ENCODE measurements around the gene CERT1. TPM values are rescaled to one million over a fixed set of nuclear protein-coding genes. Genes with fewer than 3 reads are reported as not detected.

The CERT1 gene
- total RNA-seq, 1 experiment from 2014 or later = 17.6 TPM

- POLR2A ChIA-PET (ENCODE audit: unreplicated experiment) = no interaction called here
- H3K9me2 ChIP-seq (ENCODE audit: insufficient read depth) = no peaks in the 10 kb centered on the region
- intact Hi-C loops (cut with micrococcal nuclease; ENCODE audit: unreplicated experiment) = no loop called here
- H3K9me3 ChIP-seq (ENCODE audit: insufficient read depth, low read depth) = no peaks in the 10 kb centered on the region
- H3K27me3 ChIP-seq (ENCODE audit: insufficient read depth, low read depth) = no peaks in the 10 kb centered on the region
- no peaks in the 10 kb centered on the region for H3K79me2 ChIP-seq (ENCODE audit: low read depth)
- H2AFZ ChIP-seq = no peak overlapping the region
- H4K20me1 ChIP-seq (ENCODE audit: insufficient read depth) = no peaks in the 10 kb centered on the region
- no peaks in the 10 kb centered on the region for H3K4me1 ChIP-seq (replicated peaks; ENCODE audit: insufficient read depth)
- H3K4me3 ChIP-seq = no peak overlapping the region
- no peak for TF ChIP-seq EZH2 (IDR thresholded peaks at IDR 0.05; ENCODE audit: low read depth)
- TF ChIP-seq, protein P1, sequence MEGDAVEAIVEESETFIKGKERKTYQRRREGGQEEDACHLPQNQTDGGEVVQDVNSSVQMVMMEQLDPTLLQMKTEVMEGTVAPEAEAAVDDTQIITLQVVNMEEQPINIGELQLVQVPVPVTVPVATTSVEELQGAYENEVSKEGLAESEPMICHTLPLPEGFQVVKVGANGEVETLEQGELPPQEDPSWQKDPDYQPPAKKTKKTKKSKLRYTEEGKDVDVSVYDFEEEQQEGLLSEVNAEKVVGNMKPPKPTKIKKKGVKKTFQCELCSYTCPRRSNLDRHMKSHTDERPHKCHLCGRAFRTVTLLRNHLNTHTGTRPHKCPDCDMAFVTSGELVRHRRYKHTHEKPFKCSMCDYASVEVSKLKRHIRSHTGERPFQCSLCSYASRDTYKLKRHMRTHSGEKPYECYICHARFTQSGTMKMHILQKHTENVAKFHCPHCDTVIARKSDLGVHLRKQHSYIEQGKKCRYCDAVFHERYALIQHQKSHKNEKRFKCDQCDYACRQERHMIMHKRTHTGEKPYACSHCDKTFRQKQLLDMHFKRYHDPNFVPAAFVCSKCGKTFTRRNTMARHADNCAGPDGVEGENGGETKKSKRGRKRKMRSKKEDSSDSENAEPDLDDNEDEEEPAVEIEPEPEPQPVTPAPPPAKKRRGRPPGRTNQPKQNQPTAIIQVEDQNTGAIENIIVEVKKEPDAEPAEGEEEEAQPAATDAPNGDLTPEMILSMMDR (conservative IDR thresholded peaks at IDR 0.05) = no peak
- no TSS peak for BruUV-seq (replicated peaks)
- no peak overlapping the region for H3K4me2 ChIP-seq
- H3K36me3 ChIP-seq (ENCODE audit: low read depth) = no peaks in the 10 kb centered on the region
- CTCF ChIA-PET = no interaction called here
- no peaks in the 10 kb centered on the region for H3F3A ChIP-seq (ENCODE audit: insufficient read depth, low read depth)
- no peak for DNase-seq
- no peak overlapping the region for H3K27ac ChIP-seq
Observed at GRCh38 chr5:75546830-75547229, 35.4 kb upstream of the CERT1 start.

DNA sequence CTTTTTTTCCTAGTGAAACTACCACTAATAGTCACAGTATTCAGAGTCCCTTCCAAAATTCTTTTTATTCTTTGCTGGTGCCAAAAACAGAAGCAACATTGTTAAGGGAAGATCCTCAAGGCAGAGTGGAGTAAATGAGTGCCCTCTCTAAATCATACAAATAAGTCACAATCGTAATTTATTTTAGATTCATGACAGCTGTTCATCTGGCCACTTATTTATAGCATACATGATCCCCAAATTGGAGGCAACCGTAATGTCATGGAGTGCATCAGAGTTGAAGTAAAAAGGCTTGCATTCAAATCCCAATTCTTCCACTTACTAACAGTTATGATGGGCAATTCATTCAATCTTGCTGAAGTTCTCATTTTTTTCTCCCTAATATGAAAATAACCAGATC, 33.7 kb upstream of the CERT1 start:
- no peak for DNase-seq
- H3K4me1 ChIP-seq (replicated peaks; ENCODE audit: insufficient read depth) = no peaks in the 10 kb centered on the region
- no TSS peak for BruUV-seq (replicated peaks)
- H3K27ac ChIP-seq = no peak overlapping the region
- TF ChIP-seq, protein P1 (conservative IDR thresholded peaks at IDR 0.05) = no peak
- TF ChIP-seq EZH2 (IDR thresholded peaks at IDR 0.05; ENCODE audit: low read depth) = no peak
- no peaks in the 10 kb centered on the region for H3K79me2 ChIP-seq (ENCODE audit: low read depth)
- no peaks in the 10 kb centered on the region for H3K9me2 ChIP-seq (ENCODE audit: insufficient read depth)
- H3K9me3 ChIP-seq (ENCODE audit: insufficient read depth, low read depth) = no peaks in the 10 kb centered on the region
- intact Hi-C loops (cut with micrococcal nuclease; ENCODE audit: unreplicated experiment) = no loop called here
- no peak overlapping the region for H3K4me2 ChIP-seq
- H2AFZ ChIP-seq = no peak overlapping the region
- H3K27me3 ChIP-seq (ENCODE audit: insufficient read depth, low read depth) = no peaks in the 10 kb centered on the region
- H4K20me1 ChIP-seq (ENCODE audit: insufficient read depth) = no peaks in the 10 kb centered on the region
- H3K4me3 ChIP-seq = no peak overlapping the region
- no peaks in the 10 kb centered on the region for H3K36me3 ChIP-seq (ENCODE audit: low read depth)
- ChIA-PET CTCF (no interaction called here), POLR2A (ENCODE audit: unreplicated experiment) (interaction anchor here (0.7 kb wide), 1 partner anchor 29 kb away, joined by 3 read pairs; no protein-coding TSS in a partner anchor)
- no peaks in the 10 kb centered on the region for H3F3A ChIP-seq (ENCODE audit: insufficient read depth, low read depth)

DNA sequence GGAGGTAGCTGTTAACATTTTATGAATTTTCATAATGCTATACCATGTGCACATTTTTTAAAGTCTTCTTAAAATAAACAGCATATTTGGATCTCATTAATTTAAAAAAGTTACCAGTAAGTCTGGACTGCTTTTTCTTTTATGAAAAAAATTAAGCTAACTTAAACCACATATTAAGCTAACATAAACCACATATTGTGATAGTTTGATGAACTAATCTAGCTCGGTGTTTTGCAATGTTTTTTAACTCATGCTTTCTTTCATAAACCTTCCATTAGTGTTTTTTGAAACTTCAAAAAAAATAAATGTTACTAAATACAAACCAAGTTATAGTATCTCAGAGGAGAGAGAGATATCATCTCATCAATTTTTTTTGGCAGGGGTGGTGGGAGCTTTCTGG, 26.8 kb upstream of the CERT1 start:
- Histone ChIP-seq H3K27me3 (ENCODE audit: insufficient read depth, low read depth) (no peaks in the 10 kb centered on the region), H3K9me3 (ENCODE audit: insufficient read depth, low read depth) (no peaks in the 10 kb centered on the region), H3K36me3 (ENCODE audit: low read depth) (no peaks in the 10 kb centered on the region), H3K79me2 (ENCODE audit: low read depth) (no peaks in the 10 kb centered on the region), H2AFZ (no peak overlapping the region), H3K9me2 (ENCODE audit: insufficient read depth) (no peaks in the 10 kb centered on the region), H3F3A (ENCODE audit: insufficient read depth, low read depth) (no peaks in the 10 kb centered on the region), H3K4me1 (replicated peaks; ENCODE audit: insufficient read depth) (no peaks in the 10 kb centered on the region), H3K4me2 (no peak overlapping the region), H3K4me3 (no peak overlapping the region), H3K27ac (no peak overlapping the region), H4K20me1 (ENCODE audit: insufficient read depth) (no peaks in the 10 kb centered on the region)
- TF ChIP-seq, protein P1 (conservative IDR thresholded peaks at IDR 0.05) = no peak
- no peak for TF ChIP-seq EZH2 (IDR thresholded peaks at IDR 0.05; ENCODE audit: low read depth)
- ChIA-PET CTCF (no interaction called here), POLR2A (ENCODE audit: unreplicated experiment) (interaction anchor here (0.6 kb wide), 1 partner anchor 221 kb away, joined by 5 read pairs; no protein-coding TSS in a partner anchor)
- BruUV-seq (replicated peaks) = no TSS peak
- DNase-seq = no peak
- intact Hi-C loops (cut with micrococcal nuclease; ENCODE audit: unreplicated experiment) = no loop called here

Data from PC-9 (cell line).